Measurements from ENCODE around the gene FHL2.
"Not testable (repeated sequence)": the region's sequence is repeated elsewhere in the genome, so short reads cannot be mapped to it uniquely, and the experiment has no call there.

FHL2 gene, protein sequence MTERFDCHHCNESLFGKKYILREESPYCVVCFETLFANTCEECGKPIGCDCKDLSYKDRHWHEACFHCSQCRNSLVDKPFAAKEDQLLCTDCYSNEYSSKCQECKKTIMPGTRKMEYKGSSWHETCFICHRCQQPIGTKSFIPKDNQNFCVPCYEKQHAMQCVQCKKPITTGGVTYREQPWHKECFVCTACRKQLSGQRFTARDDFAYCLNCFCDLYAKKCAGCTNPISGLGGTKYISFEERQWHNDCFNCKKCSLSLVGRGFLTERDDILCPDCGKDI

DNA sequence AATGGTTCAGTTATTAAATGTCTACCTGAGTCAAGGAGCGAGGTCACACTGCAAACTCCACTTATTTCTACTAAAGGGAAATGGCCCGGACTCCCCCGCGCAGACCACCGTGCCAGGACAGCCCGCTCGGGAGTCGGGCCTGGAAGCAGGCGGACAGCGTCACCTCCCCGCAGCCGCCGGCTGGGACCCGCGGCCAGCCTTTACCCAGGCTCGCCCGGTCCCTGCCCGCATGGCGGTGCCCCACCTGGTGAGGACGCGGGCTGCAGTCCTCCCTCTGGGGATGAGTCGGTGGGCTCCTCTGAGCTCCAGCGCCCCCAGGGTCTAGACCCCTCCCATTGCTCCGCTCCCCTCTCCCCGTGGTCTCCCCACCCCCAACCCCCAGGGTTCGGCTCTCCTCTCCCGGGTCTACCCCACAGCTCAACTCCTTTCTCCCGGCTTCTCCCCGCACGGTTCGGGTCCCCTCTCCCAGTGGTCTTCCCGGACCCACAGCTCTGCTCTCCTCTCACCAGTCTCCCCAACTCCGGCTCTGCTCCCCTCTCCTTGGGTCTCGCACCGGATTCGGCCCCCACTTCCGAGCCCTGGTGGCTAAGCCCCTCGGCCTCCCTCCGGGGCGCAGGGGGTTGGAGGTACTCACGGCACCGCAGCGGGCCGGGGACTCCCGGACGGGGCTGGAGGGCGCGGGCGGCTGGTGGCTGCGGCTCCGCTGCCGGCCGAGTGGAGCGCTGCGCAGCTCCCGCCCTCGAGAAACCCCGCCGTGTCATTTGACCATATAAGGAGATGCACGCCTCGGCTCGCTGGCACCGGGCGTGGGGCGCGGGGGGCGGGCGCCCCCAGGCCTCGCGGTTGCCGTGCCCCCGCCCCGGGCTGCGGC, at the start of gene FHL2:
TSS of gene FHL2 (minus strand) at position 716 of the 871 bp plus-strand sequence. CDS start 12,535 bp downstream, outside the sequence.
- DNase-seq (ENCODE audit: low read depth): no peak

DNA sequence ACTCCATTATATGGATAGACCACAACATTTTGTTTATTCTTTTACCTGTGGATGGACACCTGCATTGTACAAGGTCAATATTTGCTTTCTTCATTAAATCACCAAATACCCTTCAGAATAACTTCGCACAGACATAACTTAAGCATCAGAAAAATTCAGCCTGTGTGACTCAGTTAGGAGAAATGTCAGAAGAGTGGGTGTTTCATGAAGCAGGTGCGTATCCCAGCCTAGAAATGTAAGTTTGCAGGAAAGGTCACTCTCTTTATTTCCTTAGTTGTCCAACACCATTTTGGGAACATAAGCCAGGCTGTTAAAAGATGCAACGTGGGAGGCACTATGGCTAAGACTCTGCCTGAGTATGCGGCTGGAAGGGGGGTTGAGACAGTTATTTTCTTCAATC, 48.6 kb upstream of the FHL2 start:
- no peak for DNase-seq (ENCODE audit: low read depth)

DNA sequence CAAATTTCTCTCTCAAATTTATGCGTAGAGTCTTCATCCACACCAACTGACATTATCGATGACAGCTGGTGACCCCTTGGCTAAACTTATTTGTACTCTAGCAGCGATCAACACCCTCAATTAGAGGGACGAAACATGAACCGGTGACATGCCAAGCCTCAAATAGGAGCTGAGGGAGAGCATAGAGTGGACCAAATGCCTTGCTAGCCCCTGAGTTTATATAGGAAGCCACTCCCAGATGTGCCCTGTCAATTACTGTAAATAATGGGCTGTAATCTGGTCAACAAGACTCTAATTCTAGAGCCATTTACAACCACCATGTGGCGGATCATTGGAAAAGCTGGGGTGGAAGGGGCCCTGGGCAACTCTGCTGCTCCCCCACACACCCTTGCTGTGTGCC, 47.6 kb upstream of the FHL2 start:
- no peak for DNase-seq (ENCODE audit: low read depth)

DNA sequence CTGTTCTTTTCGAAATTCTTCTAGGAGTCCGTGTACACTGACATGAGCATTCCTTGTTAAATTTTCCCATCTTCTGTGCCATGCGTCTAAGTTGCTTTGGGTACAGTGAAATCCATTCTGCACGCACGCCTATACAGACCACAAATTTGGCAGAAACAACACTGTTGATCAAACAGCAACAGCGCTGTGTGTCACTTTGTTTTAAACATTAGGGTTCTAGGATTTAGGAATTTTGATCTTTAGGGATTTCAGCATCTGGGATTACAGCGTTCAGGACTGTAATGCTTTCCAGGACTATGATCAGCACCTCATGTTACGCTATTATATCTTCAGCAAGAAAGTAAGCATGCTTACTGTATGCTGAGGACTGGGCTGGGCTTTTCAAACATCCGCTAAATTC, 47.1 kb upstream of the FHL2 start:
- DNase-seq (ENCODE audit: low read depth): no peak

DNA sequence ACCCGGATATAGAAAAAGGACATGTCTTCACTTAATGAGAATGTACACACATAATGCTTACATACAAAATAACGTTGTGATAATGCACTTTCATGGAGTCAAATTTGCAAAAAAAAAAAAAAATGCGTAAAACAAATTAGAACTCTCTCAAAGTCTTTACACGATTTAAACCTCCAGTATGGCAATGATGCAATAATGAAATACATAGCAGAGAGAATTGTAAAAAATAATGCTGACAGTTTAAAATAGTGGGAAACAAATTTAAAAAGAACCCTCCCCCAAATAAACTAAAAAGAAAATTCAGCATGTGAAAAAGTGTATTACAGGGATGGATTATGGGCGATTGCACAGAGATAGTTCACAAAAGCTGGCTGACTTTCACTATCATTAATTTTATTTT, 46.6 kb upstream of the FHL2 start:
- no peak for DNase-seq (ENCODE audit: low read depth)

DNA sequence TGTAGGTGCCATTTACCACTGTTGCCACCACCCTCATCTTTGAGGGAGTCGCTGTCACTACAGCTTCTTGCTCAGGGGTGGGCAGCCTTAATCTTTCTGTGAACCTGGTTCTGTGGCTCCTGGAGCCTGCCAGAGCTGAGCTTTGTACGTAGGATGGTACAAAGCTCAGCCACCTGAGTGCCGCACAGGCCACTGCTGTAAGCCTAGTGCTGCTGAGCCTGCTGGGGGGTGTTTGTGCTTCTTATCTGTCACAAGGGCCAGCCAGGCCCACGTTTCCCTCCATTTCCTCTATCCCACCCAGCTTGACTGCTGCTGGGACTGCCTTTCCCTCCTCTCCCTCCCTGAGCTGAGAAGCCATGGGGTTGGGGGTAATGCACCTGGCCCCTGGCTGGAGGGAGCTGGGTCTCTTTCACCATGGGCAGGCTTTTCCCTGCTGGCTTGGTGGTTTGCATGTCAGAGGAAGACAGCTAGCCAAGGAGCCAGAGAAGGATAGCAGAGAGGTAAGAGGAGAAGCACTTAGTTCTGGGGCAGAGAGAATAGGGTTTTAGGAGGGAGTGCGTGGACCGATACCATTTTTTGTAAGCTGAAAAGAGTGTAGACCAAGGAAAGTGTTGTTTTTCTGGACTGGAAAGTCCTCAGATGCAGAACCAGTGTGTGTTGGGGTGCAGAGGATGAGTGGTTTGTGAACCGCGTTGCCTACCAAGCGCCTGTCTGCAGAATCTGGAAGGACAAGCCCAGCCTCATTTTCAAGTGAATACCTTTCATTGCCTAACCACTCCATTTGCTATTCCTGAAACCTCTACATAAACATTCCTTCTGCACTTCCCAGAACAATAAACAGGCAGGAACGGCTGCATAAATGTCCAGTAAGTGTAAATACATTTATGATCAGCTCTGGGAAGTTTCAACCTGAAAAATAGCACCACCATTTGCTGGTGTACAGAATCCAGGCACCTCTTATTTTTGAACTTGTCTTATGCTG, 45.1 kb upstream of the FHL2 start:
- DNase-seq (ENCODE audit: low read depth): no peak

DNA sequence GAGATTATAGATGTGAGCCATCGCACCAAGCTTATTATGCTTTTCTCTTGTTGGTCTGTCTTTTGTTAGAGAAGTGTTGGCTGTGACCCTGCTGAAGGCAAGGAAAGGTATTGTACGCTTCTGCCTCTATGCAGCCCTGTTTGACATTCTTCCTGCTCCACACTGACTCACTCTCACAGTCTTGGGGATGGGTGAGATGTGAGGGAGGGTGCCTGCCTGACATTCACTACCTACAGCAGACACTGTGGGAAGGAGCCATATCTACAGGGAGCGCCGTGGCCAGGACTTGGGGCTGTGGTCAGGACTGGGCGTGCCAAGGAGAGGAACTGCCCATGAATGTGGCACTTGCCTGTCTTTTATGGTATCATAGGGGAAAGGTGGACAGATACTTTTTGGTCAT, 43.9 kb upstream of the FHL2 start:
- DNase-seq (ENCODE audit: low read depth): no peak

DNA sequence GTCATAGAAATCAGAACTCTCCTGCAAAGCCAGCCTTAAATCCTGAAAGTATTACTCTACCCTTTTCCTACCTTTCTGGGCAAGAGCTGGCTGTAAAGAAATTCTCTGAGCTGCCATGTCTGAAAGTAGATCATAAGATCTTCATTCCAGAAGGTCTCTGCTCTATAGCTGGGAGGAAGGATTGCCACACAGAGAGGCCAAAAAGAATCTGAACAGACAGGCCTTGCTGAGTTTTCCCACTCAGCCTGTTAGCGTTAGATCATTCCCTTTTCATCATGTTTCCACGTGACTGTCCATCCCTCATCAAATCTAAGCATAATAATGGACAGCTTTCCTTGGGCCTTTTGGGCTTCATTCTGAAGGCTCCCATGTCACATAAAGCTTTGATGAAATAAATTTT, 43.2 kb upstream of the FHL2 start:
- DNase-seq (ENCODE audit: low read depth): no peak

DNA sequence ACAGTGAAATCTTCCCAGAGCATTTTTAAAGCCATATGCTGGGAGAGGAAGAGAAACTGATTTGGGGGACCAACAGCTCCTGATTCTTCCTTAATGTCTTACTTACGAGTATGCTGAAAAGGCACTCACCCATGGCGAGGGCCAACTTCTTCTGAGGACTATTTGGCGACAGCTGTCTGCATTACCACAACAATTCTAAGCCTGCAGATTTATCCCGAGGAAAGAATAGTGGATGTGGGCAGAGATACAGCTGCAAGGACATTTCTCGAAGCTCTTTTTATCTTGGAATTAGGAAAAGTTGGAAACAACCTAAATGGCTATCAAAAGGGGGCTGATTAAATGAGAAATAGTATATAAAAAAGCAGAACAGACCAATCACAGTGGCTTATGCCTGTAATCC, 40.3 kb upstream of the FHL2 start:
- DNase-seq (ENCODE audit: low read depth): no peak

DNA sequence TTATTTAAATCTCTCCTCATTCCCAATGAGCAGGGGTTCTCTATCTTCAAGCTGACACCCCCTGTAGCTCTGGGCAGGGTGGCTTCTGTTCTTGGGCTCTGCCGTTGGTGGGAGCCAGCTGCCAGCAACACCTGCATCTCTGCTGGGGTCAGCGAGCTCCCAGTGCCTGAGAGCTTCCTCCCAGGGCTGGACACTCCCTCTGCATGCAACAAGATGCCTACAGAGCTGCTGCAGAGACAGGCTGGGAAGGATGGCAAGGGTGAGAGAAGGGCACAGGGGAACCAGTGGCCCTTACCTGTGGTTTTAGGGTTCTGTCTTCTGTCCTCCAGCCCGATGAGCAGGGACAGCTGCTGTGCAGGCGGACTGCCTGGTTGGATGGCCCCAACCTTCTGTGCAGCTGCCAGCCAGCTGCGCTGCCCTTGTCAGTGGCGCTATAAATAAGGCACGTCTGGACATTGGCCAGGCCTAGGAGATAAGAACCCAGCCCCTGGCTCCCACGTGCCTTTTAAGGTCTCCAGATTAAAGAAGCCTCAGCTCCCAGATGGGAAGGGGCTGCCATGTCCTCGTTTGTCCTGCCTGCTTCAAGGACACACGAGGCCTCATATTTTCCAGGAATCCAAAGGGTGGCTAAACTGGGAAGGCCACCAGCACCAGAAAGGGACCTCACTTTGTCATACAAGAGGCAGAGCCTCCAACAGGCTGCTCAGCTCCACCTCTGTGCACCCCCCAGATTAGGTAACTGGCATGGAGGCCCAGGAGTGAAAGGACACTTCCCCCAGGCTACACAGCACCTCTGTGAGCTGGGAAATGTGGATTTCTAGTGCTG, 39.5 kb upstream of the FHL2 start:
- no peak for DNase-seq (ENCODE audit: low read depth)

DNA sequence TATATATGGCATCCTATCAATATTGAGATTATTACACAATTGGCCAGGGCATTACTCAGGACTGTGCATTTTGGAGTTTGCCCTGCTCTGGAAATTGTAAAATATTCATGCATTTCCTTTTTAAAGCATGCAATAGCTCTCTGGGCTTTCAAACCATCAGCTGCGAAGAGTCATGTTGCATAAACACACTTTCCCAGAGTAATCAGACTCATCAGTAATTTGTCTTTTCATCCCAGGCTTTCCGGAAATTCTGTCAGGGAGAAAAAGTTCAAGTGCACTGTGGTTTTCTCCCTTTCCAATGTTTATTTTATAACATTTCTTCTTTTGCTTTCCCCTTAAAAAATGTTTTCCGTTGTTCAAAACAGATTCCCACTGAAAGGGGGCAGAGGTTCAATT, 38.9 kb upstream of the FHL2 start:
- DNase-seq (ENCODE audit: low read depth): no peak

DNA sequence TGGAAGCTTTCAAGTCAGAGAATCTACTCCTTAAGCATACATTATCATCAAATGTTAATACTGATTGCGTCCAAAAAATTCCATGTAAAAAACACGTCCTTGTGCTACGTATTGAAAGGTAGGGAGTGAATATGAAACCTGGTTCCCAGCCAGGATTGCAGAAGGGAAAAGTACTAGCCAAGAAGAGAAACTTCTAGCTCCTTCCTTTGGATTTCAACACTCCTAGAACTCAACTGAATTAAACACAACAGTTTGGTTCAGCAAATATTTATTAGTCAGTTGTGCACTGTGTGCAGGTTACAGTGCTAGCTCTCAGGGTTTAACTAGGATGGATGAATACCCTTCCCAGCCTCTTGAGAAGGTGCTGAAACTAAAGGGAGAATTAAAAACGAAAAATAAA, 33.9 kb upstream of the FHL2 start:
- no peak for DNase-seq (ENCODE audit: low read depth)

DNA sequence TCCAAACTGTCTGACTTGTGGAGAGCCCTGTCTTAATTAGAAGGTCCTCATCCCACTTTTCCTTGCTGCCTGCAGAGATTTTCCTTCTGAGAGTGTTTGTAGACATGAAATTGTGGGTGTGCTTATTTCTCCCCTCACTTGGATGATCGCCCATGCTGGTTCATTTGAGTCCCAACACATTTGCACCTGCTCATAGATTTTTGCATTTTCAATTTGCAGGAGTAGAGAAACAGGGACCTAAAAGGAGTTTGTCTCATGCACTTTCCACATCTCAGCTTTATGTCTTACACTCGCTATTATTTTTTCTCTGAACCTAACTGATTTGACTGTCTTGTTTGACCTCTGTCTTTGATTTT, 33.2 kb upstream of the FHL2 start:
- DNase-seq (ENCODE audit: low read depth): no peak

DNA sequence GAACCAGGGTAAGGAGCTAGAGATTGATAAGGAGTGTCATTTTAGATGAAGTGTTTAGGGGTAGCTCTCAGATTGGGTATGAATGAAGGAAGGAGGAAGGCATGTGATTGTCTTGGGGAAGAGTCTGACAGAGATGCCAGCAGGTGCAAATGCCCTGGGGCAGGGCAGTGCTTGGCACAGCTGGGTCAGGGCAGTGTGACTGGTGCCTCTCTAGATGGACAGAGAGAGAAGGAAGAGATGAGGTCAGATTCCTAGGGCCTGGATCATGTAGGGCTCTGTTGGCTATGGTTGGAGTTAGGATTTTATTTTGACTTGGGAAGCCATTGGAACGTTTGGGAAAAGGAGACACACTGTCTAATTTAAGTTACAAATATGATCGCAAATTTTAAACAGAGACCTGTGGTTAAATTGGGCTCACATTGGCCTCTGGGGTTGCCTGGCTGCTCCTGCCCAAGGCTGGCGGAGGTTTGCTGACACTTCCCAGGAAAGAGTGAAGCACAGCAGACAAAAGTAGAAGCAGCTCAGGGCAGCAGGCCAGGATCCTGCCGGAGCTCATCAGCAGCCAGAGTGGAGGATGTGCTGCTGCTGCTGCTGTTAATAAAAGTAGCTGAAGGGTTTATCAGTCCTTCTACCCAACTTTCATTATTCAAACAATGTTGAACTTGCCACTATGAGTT, 32.7 kb upstream of the FHL2 start:
- DNase-seq (ENCODE audit: low read depth): no peak

DNA sequence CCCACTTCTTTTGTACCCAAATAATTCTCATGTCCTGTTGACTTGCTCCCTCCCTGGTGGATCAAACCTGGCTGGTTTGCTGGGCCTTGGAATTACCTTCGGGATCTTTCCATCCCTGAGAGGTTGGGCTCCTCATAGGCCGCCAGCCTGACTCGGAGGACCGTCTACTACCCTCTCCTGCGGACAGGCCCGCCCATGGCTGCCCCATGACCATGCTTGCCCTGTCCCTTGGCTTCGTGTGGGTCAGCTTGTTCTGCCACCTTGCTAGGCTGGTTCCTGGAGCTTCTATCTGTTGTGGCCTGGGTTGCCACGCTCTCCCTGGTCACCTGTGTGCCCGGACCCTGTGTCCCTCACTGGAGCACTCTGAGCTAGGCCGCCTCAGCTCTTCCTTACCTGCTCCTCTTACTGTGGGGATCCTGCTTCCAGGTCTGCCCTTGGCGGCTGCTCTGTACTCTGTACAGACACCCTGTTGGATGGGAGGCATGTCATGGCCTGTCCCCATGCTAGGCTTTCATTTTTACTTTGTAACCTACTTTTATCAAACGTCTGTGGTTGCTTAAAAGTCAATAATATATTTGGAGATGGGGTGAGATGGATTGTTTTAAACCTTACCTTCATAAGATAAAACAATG, 29.7 kb upstream of the FHL2 start:
- DNase-seq (ENCODE audit: low read depth): no peak

DNA sequence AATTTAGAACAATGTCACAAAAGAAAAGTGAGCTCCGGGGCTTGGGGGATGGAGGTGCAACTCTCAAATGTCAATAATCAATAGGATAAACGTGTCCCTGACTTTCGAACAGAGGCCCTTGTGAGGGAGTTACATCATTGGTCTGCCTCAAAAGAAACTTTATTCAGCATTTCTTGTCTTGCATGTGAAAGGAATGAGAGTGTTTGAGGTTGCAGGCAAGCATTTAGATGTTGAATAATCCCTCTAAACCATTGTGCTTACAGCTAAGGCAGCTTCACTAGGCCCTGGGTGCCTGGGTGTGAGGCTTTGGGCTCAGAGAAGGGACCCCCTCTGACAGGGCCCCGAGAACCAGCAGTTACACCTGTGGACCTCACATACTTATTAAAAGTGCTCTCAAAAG, 28.6 kb upstream of the FHL2 start:
- no peak for DNase-seq (ENCODE audit: low read depth)

DNA sequence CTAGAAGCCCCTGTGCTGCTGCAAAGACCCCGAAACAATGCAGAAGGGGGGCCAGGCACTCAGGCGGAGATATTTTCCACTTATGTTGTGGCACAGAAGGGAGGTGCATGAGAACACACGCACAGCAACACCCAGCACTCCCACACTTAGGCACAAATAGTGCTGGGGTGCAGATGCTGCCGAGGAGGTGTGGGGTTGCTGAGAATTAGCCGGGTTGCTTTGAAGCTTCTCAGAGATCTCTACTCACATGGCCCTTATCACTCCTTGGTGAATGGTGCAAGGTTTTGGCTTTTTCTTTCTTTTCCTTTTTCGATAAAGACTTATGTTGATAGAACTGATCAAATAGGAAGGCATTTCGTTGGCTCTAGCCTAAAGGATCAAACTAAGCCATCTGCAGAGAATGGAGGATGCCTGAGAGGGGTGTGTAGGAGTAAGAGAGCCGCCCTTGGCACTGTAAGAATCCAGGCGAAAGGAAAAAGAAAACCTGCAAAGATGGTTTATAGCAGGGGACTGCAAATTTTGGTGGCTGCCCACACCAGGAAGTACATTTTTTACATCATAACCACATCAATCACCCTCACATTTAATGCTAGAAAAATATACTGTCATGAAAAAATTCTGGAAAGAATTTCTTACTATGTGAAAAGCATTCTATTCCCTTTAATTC, 27.9 kb upstream of the FHL2 start:
- DNase-seq (ENCODE audit: low read depth): no peak

DNA sequence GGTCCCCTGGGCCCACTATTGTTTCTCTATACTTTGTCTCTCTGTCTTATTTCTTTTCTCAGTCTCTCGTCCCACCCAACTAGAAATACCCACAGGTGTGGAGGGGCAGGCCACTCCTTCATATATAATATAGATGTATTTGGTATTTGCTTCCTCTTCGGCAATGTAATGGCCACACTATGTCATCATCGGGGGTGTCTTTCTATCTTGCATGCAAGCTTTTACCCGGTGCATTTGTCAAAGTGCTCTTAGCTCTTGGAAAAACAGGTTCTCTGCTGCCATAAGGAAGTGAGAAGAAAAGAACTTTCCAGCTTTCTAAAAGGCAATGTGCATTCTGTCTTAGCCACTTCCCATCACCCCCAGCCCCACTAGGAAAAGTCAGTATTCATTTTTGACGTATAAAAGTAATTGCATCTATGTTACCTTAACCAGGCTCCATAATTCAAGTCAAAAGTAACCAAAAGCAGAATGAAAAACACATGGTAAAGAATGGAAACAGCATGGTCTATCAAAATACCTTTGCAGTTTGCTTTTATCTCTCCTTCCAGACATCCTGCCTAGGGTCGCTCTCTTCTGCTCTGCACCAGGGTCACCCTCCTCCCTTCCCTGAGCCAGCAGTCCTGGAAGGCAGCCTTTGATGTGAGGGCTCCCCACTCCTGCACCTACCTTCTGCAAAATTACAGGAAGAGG, 27.2 kb upstream of the FHL2 start:
- no peak for DNase-seq (ENCODE audit: low read depth)

DNA sequence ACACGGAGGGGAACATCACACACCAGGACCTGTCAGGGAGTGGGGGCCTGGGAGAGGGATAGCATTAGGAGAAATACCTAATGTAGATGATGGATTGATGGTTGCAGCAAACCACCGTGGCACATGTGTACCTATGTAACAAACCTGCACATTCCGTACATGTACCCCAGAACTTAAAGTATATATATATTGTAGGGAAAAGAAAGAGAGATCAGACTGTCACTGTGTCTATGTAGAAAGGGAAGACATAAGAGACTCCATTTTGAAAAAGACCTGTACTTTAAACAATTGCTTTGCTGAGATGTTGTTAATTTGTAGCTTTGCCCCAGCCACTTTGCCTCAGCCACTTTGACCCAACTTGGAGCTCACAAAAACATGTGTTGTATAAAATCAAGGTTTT, 26.0 kb upstream of the FHL2 start:
- DNase-seq (ENCODE audit: low read depth): not testable (repeated sequence)
